G401.6 (cell line): ENCODE data around the gene CSPG5.

Source experiments
- FAIRE-seq: peaks from 2 replicates; lab custom pipeline; 2012; peaks lifted over from hg19 to GRCh38; lab: Jason Lieb, UNC

CSPG5 gene, protein sequence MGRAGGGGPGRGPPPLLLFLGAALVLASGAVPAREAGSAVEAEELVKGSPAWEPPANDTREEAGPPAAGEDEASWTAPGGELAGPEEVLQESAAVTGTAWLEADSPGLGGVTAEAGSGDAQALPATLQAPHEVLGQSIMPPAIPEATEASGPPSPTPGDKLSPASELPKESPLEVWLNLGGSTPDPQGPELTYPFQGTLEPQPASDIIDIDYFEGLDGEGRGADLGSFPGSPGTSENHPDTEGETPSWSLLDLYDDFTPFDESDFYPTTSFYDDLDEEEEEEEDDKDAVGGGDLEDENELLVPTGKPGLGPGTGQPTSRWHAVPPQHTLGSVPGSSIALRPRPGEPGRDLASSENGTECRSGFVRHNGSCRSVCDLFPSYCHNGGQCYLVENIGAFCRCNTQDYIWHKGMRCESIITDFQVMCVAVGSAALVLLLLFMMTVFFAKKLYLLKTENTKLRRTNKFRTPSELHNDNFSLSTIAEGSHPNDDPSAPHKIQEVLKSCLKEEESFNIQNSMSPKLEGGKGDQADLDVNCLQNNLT

DNA sequence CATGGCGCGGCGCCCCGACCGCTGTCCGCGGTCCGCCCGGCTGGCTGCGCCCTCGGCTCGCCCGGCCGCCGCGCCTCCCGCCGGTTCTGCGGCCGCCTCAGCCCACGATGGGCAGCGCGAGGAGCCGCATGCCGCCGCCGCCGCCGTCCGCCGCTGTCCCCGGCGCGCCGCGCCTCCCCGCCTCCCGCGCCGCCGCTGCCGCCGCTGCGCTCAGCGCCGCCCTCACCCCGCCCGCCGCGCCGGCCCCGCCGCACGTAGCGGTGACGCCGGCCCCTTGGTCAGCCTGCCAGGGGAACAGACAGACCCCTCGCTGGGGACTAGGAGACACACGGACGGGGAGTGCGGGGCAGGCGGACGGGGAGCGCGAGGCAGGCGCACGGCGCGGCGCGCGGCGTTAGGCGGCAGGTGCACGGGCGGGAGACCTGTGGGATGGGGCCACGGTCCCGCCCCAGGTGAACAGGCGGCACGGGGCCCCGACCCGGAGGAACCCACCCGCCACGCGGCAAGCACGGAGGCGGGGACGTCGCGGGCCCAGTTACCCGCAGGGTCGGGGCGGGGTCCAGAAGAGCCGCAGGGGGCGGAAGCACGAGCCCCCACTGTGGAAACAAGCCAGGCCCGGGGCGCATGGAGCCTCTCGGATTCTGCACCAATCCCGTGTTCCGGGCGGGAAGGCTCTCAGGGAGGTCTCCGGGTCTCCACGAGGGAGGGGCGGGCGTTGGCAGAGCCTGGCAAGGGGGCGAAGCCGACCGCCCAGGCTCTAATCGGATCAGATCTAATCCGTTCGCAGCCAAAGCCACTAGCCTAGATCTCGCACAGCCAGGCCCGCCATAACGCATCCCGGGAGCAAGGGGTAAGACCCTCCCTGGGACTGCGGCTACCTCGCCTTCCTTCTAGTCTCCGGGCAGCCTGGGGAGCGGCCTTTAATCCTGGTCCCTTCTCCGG lies at the start of gene CSPG5:
Gene CSPG5, minus strand, starts transcription at position 175 of the 942 bp plus-strand sequence. Its CDS starts 172 bp downstream, at position 3.
- FAIRE-seq: no peak

DNA sequence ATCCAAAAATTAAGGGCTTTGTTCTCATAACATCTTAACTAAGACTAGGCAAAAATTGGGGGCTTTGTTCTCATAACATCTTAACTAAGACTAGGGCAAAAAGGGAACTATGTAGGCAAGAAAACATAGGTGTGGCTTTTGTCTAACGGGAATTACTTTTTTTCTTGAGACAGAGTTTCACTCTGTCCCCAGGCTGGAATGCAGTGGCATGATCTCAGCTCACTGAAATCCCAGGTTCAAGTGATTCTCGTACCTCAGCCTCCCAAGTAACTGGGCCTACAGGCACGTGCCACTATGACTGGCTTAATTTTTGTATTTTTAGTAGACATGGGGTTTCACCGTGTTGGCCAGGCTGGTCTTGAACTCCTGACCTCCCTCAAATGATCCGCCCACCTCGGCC lies 49.8 kb upstream of the CSPG5 start:
- no peak for FAIRE-seq

DNA sequence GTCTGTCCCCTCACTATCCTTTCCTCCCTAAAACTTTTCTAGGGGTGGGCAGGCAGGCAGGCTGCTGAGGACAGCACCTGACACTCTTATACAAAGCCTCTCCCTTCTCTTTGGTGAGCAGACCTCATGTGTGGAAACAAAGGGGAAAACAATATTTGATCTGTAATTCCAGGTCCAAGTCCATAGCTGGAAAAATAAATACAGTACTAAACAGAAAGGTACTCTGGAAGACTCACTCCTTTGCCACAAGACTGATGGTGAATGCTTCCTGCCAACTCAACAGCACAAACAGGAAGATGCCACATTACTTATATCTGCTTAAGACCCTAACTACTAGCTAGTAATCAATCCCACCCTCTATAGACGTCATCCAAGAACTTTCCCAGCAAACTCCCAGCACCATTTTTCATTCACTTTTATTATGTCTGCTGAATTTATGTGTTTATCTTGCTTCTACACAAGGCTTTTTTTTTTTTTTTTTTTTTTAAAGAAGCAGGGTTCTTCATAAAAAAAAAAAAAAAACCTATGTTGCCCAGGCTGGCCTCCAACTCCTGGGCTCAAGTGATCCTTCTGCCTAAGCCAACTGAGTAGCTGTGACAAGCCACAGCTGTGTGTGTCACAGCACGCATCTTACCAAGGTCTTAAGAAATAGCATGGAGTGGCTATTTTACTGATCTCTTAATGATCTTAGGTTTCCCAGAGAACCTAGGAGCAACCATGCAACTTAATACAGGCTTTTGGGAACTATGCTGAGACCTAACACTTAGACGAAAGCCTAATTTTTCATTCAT lies 44.2 kb upstream of the CSPG5 start:
- FAIRE-seq: no peak

DNA sequence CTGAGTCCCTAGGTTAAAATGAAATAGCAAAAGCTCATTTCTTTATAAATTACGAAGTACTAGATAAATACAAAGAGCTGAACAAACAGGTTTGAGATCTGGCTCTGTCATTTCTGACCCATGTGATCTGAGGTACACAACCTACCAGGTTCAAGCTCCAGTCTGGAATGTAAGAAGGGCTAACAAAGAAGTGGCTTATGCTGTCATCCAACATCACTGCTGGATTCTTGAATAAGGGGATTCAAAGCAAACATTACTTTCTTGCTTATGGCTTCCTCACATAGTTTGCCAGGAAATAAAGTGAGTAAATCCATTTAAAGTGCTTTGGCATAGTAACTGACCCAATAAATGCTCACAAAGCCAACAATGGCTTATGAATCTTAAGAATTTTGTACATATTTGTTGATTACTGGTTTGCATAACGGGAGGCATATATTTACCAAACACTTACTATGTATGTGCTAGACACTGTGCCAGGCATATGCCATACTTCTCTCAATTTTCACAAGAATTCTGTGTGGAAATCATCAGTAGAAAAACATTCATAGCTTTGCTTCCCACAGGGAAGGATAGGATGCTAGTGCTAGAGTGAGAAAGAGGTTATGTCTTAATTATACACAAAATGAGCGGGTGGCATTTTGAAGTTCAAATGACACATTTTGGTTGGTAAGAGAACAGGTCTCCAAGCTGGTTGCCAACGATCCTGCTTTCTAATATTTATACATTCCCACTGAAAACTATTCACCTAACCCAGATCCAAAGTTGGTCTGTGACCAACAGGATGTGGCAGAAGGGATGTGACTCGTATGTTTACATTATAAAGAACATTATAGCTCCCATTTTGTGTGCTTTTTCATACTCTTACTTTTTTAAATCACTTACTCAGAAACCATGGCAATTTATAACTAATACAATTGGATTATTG lies 38.7 kb upstream of the CSPG5 start:
- no peak for FAIRE-seq

DNA sequence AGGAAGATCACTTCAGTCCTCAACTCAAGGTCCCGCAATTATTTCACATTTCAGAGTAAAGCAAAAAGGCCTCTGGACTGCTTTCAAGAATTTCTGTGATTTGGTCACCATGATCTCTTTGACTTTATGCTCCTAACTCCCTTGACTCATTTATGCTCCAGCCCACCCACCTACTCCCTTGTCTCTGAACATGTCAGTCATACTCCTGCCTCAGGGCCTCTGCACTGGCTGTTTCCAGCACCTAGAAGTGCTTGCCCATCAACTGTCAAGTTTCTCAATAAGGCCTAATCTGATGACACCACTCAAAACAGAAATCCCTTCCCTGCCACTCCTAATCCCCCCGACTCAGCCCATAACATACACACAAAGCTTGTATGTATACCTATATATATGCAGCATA lies 36.1 kb upstream of the CSPG5 start:
- FAIRE-seq: no peak

DNA sequence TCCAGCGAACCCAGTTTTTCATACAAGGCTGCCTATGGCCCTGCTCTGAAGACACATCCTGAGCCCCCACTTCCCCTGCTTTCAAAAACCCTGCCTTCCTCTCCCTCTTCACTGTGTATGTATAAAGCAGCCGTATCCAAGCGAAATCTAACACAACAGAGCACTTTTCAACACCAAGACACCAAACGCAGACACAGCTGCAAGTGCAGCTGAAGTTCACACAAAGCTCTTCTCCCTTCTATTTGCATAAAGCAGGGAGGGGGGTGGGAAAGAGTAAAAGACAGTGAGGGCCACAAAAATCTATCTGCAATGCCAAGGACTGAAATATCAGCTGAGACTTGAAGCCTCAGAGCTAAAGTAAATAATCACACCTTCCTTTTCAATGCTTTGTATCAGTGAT lies 35.1 kb upstream of the CSPG5 start:
- FAIRE-seq: no peak

DNA sequence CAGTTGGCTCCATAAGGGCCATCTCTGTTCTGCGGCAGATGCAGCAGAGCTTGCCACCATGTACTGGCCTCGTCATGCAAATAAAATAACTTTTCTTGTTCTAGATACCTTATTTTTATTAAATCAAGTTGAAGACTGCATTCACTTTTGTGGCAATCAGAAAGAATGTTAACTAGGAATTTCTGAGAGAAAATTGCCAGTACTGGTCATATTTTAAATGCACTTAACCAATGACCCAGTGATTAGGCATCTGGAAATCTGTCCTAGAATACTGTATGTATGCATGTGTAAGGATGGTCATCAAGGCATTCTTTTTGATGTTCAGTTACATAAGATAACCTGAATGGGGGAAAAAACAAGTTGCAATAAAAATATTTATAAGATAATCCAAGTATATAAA lies 34.2 kb upstream of the CSPG5 start:
- FAIRE-seq: no peak

DNA sequence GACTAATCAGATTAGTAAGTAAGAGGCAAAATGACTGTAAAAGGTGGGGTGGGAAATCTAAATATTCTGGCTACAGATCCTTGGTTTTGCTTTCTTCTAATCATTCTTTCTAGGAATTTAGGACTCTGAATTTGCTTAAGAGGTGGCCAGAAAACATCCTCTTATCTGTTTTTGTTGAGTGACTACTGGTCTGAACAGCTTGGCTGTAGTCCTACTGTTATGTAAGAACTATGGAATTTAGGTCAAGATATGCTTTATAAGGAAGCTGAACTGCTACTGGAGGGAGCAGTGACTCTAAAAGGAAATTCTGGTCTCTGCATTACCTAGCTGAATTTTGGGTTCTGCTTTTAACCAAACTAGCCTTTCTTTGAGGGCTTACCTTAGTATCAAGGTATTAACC lies 33.5 kb upstream of the CSPG5 start:
- FAIRE-seq: no peak

DNA sequence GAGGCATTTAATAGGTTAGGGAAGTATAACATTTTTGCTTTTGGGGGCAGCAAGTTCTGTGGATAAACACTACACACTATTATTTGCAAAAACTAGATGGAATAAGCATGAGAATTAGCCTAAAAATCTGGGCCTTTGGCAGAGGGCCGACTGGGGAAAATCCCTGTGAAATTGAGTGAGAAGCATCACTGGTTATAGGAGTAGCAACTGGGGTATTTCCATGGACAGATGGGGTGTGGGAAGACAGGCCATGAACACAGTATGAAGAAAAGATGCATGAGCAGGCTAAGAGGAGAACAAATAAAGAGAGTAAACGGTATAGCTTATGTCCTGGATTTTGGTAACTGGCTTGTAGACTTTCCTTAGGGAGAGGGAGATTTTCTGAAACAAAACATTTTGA lies 32.9 kb upstream of the CSPG5 start:
- FAIRE-seq: no peak

DNA sequence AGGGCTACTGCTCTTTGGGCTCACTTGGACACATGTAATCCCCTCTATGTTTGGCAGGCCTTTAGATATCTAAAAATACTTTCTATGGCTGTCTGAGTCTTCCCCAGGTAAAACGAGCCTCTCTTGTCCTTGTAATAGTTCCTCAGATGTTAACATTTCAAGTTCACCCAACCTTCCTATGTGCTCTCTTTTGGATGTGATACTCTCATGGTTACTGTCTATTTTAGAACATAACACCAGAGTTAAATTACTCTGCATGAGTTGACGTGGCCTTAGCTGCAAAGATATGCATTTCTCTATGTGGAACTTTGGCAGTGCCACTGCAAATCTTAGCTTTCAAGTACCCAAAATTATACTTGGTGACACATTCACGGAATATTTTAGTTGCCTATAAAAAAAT lies 31.9 kb upstream of the CSPG5 start:
- FAIRE-seq: no peak

DNA sequence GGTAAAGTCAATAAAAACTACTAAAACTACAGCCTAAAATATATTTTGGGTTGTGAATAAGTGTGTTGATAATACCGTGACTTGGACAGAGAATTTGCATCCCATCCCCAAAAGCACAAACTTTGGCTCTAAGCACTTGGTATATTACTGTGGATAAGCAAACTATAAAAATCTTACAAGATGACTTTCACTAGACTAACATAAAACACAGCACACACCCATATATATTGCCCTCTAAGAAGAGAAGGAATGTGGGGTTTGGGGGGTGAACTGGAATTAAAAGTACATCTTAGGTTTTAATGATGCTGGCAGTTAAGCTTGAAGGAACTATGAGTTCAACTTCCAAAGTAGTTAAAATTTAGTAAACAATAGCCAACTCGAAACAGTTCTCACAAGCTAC lies 28.7 kb upstream of the CSPG5 start:
- no peak for FAIRE-seq

DNA sequence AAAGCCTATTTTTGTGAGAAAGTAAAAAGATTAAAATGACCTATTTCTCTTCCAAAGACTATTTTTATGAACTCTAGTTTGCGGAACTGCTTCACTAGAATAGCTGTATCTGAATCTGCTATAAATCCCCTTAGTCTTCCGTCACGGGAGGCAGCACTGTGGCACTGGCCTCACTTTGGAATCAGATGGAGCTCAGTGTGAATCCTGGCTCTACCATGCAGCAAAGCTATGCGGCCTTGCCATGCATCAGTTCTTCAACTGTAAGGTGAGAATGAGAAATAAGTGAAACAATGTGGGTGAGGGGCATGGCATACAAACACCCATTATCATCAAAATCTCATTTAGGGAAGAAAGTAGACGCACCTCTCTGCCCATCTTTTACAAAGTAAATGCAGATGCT lies 27.5 kb upstream of the CSPG5 start:
- FAIRE-seq: no peak

DNA sequence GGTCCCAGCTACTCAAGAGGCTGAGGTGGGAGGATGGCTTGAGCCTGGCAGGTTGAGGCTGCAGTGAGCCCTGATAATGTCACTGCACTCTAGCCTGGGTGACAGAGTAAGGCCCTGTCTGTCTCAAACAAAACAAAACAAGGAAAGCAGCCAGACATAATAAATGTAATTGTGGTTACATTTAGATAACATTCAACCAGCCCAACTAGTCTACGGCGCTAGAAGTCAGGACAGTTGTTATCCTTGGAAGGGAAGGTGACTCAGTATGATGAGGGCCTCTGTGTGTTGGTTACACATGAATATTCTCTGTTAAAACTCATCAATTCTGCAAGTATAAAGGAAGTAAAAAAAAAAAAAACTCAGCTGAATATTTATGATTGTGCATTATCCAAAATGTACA lies 27.0 kb upstream of the CSPG5 start:
- no peak for FAIRE-seq

DNA sequence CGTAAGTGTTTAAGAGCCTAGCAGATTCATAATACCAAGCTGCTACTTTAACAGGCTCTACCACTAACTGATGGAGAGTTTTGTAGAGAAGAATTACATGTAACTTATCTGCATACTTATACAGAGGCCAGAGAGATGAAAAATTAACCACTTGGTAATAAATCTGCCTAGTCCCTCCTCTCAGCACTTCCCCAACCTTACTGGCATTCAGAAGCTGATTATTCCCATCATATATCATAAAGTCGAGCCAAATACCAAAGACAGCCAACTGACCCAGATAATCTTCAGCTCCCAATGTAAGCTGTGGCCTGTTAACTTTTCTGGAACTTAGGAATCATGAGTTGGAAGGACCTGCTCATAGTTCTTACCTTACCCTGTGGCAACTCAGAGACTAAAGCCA lies 25.5 kb upstream of the CSPG5 start:
- no peak for FAIRE-seq

DNA sequence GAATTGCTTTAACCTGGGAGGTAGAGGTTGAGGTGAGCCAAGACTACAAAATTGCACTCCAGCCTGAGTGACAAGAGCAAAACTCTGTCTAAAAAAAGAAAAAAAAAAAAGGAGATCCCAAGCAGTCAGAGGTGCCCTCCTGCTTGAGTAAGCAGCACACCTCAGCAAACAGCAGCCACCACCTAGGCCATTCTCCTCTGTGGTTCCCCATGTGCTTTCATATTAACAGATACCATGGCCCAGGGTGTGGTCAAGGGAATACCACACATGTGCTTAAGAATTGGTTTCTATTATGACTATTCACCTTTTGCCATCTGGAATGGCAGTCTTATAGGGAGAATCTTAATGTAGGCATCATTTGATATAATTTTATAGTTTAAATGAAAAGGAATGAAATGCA lies 24.7 kb upstream of the CSPG5 start:
- no peak for FAIRE-seq

DNA sequence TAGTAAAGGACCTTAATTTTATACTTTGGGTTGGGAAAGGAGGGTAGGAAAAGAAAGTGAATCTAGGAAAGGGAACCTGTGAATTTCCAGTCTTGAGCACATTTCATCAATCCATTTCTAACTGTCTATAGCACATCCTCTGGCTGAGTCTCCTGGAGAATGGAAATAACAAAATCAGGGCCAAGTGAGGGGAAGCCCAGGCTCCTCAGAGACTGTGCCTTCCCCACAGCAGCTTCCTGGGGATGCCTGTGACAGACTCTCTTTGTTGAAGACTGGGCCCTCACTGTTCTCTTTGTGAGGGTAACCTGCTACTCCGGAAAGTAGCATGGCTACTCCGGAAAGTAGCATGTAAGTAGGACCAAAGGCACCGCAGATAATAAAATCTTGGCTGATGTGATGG lies 22.6 kb upstream of the CSPG5 start:
- no peak for FAIRE-seq

DNA sequence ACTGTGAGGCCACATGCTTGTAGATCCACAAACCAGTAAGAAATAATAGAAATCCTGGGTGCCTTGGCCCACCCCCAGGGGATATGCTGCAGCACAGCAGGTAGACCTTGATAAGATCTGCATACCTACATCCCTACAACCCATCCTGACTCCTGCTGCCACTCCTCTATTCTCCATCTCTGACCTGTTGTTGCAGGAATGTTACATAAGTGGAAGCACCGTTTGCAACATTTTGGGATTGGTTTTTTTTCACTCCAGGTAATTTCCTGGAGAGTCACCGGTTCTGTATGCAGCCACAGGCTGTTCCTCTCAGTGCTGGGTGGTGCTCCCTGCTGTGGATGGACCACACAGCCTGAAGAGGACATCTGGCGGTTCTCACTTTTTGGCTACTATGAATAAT lies 16.1 kb upstream of the CSPG5 start:
- no peak for FAIRE-seq

DNA sequence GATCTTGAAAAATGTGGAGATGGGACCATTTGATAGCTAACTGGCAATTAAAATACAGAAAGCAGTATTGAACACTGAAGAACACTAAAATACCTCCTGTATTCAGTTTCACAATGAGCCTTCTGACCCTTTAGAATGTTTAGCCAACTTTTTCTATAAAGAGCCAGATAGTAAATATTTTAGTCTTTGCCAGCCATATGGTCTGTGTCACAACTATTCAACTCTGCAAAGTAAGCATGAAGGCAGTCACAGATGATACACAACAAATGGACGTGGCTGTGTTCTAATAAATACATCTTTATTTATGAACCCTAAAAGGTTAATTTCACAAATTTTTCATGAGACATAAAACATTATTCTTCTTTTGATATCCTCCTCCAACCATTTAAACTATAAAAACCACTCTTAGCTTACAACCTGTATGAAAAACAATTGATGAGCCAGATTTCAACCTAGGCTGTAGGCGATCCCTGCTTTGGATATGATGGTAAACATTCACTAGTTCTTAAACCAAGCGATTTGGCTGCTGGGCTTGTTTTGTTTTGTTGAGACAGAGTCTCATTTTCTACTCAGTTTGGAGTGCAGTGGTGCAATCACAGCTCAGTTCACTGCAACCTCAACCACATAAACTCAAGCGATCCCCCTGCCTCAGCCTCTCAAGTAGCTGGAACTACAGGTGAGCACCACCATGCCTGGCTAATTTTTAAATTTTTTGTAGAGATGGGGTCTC lies 13.6 kb upstream of the CSPG5 start:
- FAIRE-seq: no peak

DNA sequence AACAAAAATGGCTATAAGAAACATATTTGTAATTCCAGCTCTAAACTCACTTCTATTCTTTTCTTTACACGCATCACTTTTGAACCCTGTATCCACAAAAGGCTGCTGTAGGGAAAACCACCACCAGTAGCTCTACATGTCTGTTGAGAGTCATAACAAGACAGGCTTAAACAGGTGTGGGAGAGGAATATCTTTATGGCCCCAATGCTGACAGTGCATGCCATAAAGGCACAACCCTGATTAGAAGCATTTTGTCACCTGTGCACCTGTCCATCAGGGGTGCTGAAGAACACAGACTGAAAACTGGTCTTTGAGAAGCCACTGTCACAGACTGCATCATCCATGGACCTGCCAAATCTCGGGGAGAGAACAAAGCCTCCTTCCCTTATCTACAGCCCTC lies 11.6 kb upstream of the CSPG5 start:
- FAIRE-seq: no peak

DNA sequence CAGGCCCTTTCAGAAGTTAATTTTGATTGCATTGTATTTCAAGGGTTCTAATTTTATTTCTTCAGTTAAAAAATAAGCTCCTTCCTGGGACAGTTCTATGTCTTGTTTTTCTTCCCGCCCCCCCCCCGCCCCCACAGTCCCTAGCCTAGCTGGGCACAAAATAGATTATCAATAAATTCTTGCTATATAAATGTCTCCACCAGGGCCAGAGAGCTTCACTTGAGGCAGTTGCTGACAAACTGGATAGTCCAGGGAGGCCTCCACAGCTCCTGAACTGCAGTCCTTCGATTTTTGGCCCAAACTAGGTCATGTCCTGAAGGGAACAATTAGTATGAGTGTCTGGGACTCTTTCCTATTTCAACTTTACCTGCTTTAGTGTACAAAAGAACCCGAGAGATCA lies 9.9 kb upstream of the CSPG5 start:
- FAIRE-seq: no peak

DNA sequence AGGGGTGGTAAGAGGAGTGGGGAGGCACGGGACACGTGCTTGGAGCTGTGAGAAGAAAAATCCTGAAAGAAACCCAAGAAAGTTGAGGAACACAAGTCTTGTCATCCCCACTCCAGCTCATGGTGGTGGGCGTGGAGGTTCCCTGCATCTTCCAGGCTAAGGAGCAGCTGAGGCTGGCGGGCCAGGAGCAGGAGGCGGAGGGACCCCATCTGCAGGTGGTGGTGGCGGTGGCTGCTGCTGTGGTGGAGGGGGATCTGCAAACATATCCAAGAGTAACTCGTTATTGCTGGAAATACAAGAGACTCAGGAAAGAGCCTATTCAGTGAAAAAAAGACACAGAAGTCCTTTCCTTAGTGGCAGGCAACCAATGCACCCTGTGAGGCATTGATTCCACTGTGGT lies 9.4 kb upstream of the CSPG5 start:
- FAIRE-seq: no peak
